NCI-H748 (cell line): ENCODE measurements around the gene GCK.

Source experiments
- DNase-seq: peaks from one replicate; lab custom pipeline; 2025; ENCODE audit not compliant: unreplicated experiment; lab: John Stamatoyannopoulos, UW

Gene GCK

DNA sequence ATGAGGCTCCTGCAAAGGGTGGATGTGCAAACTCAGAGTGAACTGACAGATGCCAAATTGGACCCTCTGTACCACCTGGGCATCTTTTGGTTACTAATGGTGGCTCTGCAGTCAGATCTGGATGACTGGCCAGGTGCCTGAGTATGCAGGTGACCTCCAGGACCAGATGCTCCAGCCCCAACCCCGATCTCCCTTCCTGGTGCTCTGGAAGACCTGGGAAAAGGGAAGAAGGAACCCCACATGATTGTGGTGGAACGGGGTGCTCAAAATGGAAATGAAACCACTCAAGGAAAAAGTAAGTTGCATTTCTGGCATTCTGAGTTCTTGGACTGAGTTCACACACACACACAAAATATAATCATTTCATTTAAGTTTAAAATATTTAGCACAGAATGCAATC is 94.9 kb downstream of the GCK start:
- no peak for DNase-seq
